Measurements from ENCODE around the gene FRMD8. TPM values are rescaled to one million over a fixed set of nuclear protein-coding genes. Genes with fewer than 3 reads are reported as not detected.
A peak's percentile ranks its signal among the peaks of the same experiment; 100 is the strongest.

The FRMD8 gene
- total RNA-seq, 1 donor from 2014 or later, result 53.3 TPM

DNA sequence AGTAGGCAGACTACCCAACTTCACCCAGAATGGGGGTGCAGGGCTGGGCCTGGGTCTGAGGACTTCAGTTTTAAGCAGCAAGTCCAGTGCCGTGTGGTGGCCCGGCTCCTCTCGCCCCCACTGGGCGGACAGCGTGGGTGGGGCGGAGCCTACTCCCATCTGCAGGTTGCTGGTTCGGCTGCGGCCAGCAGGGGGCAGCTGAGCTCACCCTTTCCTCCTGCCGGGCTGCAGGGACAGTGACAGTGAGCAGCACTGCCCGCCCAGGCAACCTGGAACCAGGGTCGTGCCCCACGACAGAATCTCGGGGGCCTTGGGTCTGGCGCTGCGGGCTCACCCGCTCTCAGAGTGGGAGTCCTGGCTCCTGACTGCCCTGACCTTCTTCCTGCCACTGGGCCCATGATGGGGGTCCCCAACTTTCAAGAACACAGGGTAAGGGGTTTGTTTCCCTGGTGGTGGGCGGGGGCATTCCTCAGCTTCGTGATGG is 29.9 kb downstream of the FRMD8 start:
- no peaks in the 10 kb centered on the region for H3K9me3 ChIP-seq
- H3K4me3 ChIP-seq, result peak overlapping the region; percentile 58 to 96
- H3K27me3 ChIP-seq, result no peaks in the 10 kb centered on the region
- H3K4me1 ChIP-seq, result peaks cover 59% of the 10 kb centered on the region
- H3K27ac ChIP-seq, result peak overlapping the region; percentile 99
- intact Hi-C loops (cut with DNase I), result loop anchor here (2.0 to 5.0 kb wide), 2 partner anchors 34 to 92 kb away; partner anchors contain the start of gene SLC25A45
- TF ChIP-seq POLR2A (IDR thresholded peaks at IDR 0.05) (peak in 1 of 2 donors; percentile 19), POLR2AphosphoS5 (IDR thresholded peaks at IDR 0.05; ENCODE audit: insufficient read depth in 1 of 2, low read depth in 1 of 2) (peak; percentile 77 to 86)
- TF ChIP-seq, protein P1, sequence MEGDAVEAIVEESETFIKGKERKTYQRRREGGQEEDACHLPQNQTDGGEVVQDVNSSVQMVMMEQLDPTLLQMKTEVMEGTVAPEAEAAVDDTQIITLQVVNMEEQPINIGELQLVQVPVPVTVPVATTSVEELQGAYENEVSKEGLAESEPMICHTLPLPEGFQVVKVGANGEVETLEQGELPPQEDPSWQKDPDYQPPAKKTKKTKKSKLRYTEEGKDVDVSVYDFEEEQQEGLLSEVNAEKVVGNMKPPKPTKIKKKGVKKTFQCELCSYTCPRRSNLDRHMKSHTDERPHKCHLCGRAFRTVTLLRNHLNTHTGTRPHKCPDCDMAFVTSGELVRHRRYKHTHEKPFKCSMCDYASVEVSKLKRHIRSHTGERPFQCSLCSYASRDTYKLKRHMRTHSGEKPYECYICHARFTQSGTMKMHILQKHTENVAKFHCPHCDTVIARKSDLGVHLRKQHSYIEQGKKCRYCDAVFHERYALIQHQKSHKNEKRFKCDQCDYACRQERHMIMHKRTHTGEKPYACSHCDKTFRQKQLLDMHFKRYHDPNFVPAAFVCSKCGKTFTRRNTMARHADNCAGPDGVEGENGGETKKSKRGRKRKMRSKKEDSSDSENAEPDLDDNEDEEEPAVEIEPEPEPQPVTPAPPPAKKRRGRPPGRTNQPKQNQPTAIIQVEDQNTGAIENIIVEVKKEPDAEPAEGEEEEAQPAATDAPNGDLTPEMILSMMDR (IDR thresholded peaks at IDR 0.05), result peak; percentile 96 to 100 (median 97)
- H3K36me3 ChIP-seq, result peaks cover 0 to 15% of the 10 kb centered on the region in 2 donors
- DNase-seq (ENCODE audit: extremely low spot score in 2 of 2), result peak in 1 of 2 donors; percentile 97

DNA sequence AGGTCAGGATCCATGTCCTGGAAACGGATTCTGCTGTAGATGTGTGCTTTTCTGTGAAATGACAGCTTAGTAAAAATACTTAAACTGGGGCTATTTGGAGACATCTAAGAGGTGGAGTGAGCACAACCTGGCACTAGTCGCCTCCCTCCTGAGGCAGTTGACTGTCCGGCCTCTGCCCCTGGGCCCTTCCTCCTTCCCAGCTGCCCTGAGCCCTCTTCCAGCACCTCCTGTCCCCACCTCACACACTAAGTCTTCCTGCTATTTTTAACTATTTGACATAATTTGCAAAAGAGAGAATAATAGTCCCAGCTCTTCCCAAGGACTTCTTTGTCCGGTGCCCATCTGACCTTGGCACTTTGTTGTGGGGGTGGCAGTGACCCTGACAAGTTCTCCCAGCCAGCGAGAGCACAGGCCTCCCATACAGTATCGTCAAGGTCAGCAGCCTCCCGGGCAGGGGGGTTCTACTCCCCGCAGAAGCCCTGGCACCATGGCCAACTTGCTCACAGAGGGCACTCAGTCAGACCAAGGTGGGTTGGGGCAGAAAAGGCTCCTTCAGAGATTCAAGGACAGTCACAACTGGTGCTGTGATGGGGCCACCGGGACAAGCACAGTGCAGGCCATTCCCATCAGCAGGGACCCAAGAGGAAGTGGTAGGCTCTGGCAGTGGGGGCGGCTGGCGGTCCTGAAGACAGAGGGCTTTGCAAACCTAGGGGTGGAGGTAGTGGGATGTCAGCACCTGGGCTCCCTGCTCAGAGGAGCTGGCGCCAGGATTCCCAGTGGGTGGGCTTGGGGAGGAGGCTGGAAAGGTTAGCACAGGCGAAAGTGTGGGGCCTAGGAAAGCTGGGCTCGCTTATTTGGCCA is 30.6 kb downstream of the FRMD8 start:
- TF ChIP-seq, protein P1 (IDR thresholded peaks at IDR 0.05), result no peak
- no peak for TF ChIP-seq POLR2AphosphoS5 (IDR thresholded peaks at IDR 0.05; ENCODE audit: insufficient read depth in 1 of 2, low read depth in 1 of 2)
- peak in 1 of 2 donors; percentile 87 for DNase-seq (ENCODE audit: extremely low spot score in 2 of 2)
- H3K27me3 ChIP-seq, result no peaks in the 10 kb centered on the region
- peak overlapping the region; percentile 99 for H3K27ac ChIP-seq
- H3K9me3 ChIP-seq, result no peaks in the 10 kb centered on the region
- H3K4me1 ChIP-seq, result peaks cover 59% of the 10 kb centered on the region
- intact Hi-C loops (cut with DNase I), result loop anchor here (2.0 to 5.0 kb wide), 2 partner anchors 35 to 92 kb away; partner anchors contain the start of gene SLC25A45
- H3K36me3 ChIP-seq, result peaks cover 0 to 8% of the 10 kb centered on the region in 2 donors
- peak overlapping the region; percentile 58 to 96 for H3K4me3 ChIP-seq

DNA sequence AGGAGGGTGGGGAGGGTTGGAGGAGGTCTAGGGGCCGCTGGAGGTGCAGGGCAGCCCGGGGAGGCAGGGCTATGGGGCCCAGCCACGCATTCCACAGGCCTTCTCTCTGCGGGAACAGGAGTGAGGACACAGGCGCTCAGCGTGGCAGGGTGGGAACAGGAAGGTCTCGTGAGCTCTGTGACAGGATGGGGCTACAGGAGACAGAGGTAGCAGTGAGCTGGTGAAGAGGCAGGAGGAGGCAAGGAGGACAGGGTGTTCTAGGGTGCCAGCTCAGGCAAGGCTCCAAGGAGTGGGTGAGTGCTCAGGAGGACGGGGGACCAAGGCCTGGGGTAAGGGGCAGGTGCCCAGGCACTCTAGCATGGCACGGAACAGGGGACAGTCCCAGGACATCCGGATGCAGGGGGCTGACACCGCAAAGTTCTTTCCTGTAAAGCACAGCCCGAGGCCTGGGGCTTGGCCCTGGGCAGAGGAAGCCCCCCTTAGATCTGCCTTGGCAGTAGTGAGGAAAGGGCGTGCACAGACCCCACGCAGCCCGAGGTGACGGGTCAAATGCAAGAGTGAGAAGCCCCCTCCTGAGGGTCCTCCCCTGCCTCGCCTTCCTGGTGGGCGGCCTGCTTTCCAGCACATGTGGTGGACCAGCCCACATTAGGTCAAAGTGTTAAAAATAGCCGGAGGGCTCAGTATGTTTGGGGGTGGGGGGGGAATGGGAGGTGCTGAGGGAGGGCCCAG is 31.4 kb downstream of the FRMD8 start:
- TF ChIP-seq POLR2A (IDR thresholded peaks at IDR 0.05) (no peak), POLR2AphosphoS5 (IDR thresholded peaks at IDR 0.05; ENCODE audit: insufficient read depth in 1 of 2, low read depth in 1 of 2) (no peak)
- TF ChIP-seq, protein P1 (IDR thresholded peaks at IDR 0.05), result no peak
- Histone ChIP-seq H3K27me3 (no peaks in the 10 kb centered on the region), H3K4me3 (peak overlapping the region; percentile 58 to 96), H3K27ac (peak overlapping the region; percentile 99), H3K9me3 (no peaks in the 10 kb centered on the region), H3K36me3 (peaks cover 0 to 4% of the 10 kb centered on the region in 2 donors), H3K4me1 (peaks cover 55% of the 10 kb centered on the region)
- peak in 1 of 2 donors; percentile 94 for DNase-seq (ENCODE audit: extremely low spot score in 2 of 2)
- intact Hi-C loops (cut with DNase I), result loop anchor here (2.0 to 5.0 kb wide), 2 partner anchors 36 to 91 kb away; partner anchors contain the start of gene SLC25A45

DNA sequence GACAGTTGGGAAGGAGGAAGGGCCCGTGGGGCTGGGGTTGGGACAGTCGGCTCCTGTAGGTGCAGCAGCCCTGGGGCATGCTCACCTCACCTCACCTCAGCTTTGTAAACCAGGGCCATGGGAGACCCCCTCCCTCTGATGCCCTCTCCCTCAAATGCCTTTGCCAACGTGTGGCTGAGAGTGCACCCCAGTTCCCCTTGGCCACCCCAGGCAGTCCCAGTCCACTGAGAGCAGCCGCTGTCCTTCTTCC is 31.9 kb downstream of the FRMD8 start:
- intact Hi-C loops (cut with DNase I), result loop anchor here (5.0 kb wide), 1 partner anchor 36 kb away; the partner anchor contains the start of gene SLC25A45
- H3K4me1 ChIP-seq, result peaks cover 55% of the 10 kb centered on the region

More for the DNA sequence above, 31.9 kb downstream of the FRMD8 start:
- TF ChIP-seq POLR2AphosphoS5 (IDR thresholded peaks at IDR 0.05; ENCODE audit: insufficient read depth in 1 of 2, low read depth in 1 of 2), result no peak
- TF ChIP-seq, protein P1 (IDR thresholded peaks at IDR 0.05), result no peak
- peak in 1 of 2 donors; percentile 29 for TF ChIP-seq POLR2A (IDR thresholded peaks at IDR 0.05)
- H3K4me3 ChIP-seq, result peak overlapping the region; percentile 58 to 96
- peaks cover 0 to 4% of the 10 kb centered on the region in 2 donors for H3K36me3 ChIP-seq
- H3K27me3 ChIP-seq, result no peaks in the 10 kb centered on the region
- no peak for DNase-seq (ENCODE audit: extremely low spot score in 2 of 2)
- no peaks in the 10 kb centered on the region for H3K9me3 ChIP-seq
- H3K27ac ChIP-seq, result peak overlapping the region; percentile 99
